Right hindlimb (tissue), 1 donor: Measurements from ENCODE around the gene EVI5L.
"Not testable (repeated sequence)": the region's sequence is repeated elsewhere in the genome, so short reads cannot be mapped to it uniquely, and the experiment has no call there.

ENCODE experiments used
- DNase-seq: peaks from one replicate; pipeline ENCODE4 v3.0.0-alpha.2; 2018

The EVI5L gene

DNA sequence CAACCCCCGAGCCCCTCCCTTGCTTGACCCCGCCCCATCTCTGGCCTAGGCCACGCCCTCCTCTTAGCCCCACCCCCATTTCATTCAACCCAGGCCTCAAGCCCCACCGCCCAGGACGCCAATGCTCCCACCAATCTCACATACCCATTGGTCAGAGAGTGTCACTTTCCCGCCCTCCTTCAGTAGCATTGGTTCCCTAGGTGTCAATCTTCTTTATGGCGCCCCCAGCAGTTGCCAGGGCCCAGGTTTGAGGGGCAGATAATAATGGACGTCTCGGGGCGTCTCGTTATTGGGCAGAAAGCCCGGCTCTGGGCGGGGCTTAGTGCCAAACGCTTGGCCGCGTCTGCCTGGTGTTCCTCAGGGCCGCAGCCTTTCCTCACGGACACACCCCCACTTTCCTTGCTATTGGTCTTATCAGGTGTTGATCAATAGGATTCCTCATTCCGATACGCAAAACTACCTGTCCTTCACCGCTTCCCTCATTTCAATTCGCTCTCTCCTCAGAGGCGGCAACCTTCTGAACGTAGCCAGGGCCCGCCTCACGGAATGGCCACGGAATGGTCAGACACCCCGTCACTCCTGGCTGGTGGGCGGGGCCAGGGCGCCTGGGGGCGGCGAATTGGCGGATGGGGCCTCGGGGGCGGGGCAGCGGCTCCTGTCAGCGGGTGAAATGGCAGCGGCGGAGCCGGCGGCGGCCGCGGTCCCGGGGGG is at the start of gene EVI5L:
EVI5L (plus strand) TSS at position 658 of the 711 bp plus-strand sequence. CDS start 16,325 bp downstream, outside the sequence.
- DNase-seq: peak; percentile 99

DNA sequence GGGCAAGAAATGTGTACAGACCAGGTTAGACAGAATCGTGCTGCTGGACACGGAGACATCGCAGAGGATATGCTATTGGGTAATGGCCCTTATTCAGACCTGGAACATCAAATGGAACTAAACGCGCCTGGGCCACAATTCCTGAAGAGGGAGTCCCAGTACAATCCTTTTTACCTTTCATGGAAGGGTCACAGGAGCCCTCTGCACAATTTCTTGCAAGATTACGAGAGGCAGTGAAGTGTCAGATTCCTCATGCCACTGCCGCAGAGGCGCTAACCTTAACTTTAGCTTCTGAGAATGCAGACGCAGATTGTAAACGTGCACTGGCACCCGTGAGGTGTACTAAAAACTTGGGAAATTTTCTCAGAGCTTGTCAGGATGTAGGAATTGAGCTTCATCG is 48.9 kb upstream of the EVI5L start:
- no peak for DNase-seq

DNA sequence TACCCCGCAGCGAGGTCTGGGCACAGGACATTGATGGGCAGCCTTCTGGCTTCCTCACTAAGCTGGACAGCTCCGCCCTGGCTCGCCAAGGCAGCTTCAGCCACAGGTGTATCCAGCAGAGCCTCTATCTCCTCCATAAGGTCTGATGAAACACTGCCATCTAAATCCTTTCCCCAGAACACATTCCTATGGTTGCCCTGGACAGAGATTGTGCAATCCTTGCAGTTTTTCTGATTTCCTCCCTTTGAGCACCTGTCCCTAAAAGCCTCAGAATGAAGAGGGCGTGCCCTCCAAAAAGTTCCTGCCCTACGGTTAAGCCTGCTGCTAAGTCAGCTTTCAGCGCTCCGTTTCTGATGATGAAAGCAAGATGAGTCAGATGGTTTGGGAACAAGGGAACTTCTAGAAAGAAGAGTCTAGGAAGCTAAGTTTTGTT is 46.0 kb upstream of the EVI5L start:
- no peak for DNase-seq

DNA sequence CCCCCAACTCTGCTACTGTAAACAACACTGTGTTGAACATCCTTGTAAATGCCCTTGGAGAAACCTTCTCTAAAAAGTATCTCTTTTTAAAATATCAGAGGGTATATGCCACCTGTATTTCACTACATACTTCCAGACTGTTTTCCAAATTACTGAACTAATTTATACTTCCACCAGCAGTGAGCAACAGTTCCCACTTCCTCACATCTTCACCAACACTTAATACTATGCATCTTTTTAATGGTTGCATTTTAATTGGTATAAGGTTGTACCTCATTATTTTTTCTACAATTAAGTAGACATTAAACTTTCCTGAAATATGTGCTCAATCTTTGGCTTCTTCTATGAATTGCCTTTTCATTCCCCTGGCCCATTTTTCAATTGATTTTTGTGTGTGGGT is 45.2 kb upstream of the EVI5L start:
- no peak for DNase-seq

DNA sequence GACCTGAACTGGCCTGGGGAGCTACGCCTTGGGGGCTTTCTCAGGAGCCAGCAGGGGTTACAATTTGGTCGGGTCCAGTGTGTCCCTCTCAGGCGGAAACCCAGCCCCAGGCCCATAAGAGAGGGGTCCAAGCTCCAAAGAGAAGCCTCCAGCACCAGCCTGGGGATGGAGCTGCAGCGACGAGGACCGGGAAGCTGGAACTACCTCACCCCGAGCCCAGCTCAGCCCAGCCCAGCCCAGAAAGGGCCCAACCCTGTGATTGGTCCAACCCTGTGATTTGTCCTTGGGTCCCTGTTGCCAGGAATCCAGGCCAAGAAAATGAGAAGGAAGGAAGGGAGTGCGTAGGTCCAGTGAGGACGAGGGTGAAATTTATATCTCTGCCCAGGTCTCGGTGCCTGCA is 42.9 kb upstream of the EVI5L start:
- no peak for DNase-seq

DNA sequence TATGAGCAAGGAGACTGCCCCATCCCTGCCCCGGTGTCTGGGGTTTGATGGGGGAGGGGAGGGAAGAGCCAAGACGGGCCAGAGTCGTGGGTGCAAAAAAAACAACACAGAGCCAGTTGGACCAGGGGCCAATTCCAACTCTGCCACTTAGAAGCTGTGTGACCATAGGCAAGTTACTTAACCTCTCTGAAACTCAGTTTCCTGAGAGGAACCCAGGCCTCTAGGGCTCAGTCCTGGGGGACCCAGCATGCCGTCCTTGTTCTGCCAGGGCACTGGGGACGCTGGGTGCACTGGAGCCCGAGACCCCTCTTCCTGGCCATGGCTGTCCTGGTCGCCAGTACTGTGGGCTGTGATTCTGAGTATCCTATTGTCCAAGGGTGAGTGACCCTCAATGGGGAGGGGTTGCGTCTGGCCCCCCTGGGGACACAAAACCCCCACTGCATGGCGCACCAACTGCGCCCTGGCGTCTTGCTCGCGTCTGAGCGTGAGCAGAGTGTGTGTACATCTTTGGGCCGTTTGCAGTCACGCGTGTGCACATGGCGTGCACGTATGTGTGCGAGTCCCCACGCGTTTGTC is 42.3 kb upstream of the EVI5L start:
- no peak for DNase-seq

DNA sequence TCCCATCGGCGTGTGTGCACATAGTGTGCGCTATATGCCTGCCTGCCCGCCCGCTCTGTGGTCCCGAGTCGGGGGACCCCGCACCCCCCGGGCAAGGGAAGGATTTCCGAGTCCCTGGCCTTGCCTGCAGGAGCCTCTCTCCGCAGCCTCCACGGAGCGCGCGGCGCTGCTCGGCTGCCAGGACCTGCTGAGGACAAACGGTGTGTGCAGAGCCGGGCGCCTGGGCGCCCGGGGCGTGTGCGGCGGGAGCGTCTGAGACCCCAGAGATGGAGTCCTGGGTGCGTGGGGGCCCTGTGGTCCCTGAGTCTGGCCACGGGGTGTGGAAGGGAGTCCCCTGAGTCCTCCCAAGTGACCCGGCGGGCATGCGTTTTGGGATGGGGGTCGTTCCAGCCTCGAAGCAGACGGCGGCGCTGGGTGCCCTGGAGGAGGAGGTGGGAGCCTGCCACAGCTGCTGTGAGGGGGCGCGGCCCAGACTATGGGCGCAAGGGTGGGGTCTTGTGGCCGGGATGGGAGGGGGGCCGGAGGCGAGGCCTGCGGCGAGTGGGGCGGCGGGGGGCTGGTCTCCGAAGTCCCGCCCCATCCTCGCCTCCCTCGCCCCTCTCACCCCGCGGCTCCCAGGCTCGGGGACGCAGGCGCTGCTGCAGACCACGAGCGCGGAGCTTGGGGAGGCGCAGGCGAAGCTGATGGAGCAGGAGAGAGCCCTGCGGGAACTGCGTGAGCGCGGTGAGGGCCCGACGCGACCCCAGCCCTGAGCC is 41.7 kb upstream of the EVI5L start:
- DNase-seq: no peak

DNA sequence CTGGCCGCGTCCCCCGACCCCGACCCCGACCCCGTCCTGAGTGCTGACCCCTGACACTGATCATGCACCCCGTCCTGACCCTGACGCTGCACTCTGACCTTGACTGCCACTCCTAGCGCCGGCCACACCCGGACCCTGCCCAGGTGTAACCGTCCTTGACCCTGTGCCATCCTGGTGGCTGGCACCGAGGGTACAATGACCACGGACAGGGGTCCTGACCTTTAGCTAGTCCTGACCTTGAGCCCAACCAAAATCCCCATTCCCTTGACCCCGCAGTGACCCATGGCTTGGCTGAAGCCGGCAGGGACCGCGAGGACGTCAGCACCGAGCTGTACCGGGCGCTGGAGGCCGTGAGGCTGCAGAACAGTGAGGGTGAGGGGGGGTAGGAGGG is 41.1 kb upstream of the EVI5L start:
- no peak for DNase-seq

DNA sequence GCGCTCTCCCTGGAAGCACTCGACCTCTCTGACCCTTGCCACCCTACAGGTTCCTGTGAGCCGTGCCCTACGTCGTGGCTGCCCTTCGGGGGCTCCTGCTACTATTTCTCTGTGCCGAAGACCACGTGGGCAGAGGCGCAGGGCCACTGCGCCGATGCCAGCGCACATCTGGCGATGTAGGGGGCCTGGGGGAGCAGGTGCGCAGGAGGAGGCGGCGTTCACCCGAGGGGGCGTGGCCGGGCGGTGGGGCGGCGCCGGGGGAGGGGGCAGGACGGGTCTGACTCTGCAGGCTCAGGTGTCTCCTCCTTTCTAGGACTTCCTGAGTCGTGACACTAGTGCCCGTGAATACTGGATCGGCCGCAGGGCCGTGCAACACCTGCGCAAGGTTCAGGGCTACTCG is 40.6 kb upstream of the EVI5L start:
- no peak for DNase-seq

DNA sequence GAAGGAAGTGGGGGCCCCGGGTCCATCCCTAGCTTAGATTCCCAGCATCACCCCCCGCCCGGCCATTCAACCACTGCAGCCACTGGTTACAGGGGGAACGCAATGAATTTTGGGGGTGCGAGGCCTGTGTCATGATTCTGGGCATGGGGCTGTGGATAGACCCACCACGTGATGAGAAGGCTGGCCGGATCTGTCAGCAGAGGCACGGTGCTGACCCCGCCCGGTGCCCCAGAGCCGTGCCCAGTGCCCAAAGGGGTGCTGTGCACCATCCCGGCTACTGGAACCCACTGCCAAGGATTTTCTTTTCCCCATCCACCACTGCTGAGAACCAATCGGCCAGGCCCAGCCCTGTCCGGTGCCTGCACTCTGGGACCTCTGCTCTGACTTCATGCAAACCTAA is 39.6 kb upstream of the EVI5L start:
- DNase-seq: no peak

DNA sequence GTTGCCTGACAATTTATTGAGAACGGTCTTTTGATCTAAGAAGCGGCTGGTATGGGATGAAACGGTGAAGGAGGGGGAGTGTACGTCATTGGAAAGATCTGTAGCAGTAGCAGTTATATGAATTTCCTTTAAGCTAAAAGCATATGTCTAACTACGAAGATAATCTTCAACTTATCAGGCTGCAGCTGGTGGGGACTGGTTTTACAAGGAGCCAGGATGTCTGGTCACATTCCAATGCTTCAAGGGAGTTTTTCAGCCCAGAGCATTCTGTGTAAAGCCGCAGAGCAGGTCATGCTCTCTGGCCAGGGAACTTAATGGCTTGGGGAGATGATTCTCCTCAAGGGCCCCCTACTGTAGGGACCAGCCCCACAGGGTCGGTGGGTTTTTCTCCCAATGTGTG is 37.7 kb upstream of the EVI5L start:
- no peak for DNase-seq

DNA sequence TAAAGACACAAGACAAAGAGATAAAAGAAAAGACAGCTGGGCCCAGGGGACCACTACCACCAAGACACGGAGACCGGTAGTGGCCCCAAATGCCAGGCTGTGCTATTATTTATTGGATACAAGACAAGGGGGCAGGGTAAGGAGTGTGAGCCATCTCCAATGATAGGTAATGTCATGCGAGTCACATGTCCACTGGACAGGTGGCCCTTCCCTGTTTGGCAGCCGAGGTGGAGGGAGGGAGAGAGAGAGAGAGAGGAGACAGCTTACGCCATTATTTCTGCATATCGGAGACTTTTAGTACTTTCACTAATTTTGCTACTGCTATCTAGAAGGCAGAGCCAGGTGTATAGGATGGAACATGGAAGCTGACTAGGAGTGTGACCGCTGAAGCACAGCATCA is 37.3 kb upstream of the EVI5L start:
- DNase-seq: not testable (repeated sequence)

DNA sequence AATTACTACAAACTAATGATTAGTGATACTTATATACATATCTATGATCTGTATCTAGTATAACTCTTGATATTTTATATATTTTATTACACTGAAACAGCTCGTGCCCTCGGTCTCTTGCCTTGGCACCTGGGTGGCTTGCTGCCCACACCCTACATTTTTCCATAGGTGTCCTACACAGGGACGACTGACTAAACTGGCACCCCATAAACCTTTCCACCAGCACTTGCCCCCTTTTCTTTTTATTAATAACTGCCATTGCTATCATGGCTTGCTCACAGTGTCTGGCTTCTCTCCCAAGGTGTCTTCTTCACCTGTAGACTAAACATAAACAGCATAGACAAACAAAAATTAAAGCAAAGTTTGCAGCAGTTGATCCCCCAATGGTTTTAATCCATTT is 36.5 kb upstream of the EVI5L start:
- DNase-seq: no peak

DNA sequence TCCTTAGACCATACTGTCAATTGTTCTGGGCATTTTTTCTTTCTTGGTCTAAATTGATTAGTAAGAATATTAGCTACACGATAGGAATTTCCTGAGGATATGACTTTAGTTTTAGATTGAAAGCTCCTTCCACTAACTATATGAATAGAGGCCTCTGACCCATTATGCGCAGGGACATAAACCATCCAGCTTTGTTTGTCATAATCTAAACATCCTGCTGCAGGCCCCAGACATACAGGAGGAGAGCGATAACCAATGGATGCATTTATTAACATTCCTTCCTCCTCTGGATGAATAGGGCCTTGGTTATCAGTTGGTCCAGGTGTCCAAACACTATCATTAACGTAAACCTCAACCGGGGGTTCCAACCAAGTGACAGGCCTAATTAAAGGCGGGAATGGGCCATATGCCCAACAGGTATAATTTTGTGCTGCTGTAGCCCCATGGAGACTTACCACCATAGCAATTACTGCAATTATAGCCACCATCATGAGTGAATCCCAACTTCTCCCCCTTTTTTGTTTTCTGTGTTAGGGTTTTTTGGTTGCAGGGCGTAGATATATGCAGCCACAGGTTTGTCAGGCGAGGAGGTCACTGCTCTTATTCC is 34.4 kb upstream of the EVI5L start:
- DNase-seq: no peak

DNA sequence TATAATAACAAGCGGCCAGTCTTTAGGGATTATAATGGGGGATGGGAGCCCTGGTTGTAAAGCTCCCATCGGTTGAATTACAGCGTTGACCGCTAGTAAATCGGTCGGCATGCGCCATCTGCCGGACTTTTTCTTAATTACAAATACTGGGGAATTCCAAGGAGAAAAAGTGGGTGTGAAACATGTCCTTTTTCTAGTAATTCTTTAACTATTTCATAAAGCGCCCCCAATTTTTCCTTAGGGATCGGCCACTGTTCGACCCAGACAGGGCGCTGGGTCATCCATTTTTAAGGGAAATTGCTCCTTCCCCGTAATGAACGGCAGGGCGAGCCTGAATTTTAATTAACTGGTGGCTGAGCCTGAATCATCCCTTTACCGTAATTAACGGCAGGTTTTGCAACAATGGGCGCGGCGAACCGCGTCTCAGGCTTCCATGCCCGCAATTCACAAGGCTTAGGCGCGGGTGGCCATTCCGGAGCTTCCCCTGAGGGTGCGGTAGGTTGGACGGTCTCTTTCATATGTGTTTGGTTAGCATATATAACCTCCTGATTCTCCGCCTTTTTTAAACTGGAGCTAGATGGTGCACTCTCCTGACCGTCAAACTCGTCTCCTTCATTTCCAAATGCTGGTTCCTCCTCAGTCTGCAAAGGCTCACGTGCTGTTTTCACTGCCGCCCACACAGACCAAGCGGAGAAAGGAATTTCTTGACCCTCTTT is 30.2 kb upstream of the EVI5L start:
- DNase-seq: peak; percentile 72

DNA sequence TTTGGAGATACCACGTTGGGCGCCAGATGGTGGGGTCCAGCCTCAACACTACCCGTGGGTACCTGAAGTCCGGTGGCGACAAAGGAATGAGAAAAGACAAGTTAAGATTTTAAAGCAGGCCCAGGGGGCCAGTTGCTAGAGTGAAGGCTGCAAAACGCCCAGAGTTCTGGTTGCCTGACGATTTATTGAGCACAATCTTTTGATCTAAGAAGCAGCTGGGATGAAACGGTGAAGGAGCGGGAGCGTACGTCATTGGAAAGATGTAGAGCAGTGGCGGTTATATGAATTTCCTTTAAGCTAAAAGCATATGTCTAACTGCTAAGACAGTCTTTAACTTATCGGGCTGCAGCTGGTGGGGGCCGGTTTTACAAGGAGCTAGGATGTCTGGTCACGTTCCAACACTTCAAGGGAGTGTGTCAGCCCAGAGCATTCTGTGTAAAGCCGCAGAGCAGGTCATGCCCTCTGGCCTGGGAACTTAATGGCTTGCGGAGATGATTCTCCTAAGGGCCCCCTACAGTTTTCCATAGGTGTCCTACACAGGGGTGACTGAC is 28.9 kb upstream of the EVI5L start:
- no peak for DNase-seq

DNA sequence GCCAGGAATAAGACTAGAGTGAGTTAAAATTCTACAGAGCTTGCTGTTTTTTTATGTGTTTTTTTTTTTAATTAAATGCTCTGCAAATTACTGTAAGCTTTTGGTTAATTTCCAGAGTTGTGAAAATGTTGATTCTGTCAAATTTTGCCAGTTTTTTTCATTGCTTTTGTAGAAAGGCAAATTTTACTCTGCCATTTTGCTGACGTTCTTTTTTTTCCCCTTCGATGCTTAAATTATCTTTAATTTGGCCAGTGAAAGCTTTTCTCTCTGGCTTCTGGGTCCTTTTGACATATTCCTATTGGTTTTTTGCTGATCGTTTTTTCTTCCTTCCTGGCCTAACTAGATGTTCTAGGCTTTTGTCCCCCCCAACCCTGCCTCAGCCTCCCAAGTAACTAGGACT is 23.8 kb upstream of the EVI5L start:
- no peak for DNase-seq

DNA sequence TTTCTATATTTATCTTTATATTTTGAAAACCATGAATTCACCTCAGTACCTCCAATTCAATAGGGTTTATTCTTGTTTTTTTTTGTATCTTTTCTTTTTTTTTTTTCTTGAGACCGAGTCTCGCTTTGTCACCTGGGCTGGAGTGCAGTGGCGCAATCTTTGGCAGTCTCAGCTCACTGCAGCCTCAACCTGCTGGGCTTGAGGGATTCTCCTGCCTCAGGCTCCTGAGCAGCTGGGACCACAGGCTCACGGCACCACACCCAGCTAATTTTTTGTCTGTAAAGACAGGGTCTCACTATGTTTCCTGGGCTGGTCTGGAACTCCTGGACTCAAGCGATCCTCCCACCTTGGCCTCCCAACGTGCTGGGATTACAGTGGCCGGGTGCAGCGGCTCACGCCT is 23.1 kb upstream of the EVI5L start:
- no peak for DNase-seq

DNA sequence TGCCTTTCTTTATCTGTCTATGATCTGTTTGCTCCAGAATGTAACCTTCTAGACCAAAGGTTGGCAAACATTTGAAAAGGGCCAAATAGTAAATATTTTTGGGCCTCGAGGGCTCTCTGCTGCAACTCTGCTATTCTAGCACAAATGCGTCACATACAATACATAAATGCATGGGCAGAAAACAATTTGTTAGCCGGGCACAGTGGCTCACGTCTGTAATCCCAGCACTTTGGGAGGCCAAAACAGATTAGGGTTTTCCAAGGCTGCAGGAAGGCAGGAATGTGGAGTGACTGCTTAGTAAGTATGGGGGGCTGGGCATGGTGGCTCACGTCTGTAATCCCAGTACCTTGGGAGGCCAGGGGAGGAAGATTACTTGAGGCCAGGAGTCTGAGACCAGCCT is 21.9 kb upstream of the EVI5L start:
- DNase-seq: no peak

DNA sequence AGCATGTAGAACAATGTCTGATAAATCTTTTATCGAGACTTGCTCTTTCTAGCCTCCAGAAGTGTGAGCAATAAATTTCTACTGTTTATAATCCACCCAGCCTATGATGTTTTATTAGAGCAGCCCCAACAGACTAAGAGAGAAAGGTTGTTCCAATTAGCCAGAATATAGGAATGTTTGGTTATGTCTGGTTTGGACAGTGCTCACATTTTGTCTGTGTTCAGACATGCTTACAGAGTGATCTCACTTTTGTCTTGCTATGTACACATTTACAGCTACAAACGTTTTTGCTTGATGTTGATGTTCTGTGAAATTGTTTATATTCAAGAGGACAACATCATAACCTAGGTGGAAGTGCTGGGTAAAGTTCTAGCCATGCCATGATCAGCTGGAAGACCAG is 18.0 kb upstream of the EVI5L start:
- DNase-seq: no peak

DNA sequence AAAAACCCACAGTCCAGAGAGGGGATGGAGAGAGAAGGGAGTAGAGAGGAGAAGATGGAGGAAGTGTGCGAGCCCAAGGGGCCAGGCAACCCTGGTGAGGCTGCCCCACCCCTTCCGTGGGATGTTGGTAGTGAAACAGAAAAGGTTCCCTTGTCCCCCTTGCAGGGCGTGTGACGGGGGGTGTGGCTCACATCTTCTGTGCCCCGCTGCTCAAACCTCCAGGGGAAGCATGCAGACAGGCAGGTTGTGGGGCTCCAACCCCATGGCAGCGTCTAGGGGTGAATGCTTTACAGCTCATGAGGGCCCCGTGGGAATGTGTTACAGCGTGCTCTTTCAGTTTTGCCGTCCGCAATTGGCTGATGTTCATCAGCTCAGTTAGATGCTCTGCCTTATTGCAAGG is 14.7 kb upstream of the EVI5L start:
- no peak for DNase-seq

DNA sequence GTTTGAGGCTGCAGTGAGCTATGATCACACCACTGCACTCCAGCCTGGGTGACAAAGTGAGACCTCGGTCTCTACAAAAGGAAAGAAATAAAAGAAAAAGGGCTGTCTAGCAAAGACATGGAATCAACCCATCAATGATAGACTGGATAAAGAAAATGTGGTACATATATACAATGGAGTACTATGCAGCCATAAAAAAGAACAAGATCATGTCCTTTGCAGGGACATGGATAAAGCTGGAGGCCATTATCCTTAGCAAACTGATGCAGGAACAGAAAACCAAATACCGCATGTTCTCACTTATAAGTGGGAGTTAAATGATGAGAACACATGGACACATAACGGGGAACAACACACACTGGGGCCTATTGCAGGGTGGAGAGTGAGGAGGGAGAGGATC is 14.0 kb upstream of the EVI5L start:
- DNase-seq: not testable (repeated sequence)

DNA sequence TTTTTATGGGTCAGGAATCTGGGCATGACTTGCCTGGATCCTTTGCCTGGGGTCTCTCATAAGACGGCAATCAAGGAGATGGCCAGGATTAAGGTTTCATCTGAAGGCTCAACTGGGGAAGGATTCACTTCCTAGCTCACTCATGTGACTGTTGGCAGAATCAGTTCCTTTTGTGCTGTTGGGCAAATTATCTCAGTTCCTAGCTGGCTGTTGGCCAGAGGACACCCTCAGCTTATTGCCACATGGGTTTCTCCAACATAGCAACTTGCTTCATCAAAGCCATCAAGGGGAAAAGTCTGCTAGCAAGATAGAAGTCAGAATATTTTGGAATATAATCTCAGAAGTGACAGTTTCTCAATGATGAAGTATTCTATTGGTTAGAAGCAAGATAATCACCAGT is 12.2 kb upstream of the EVI5L start:
- no peak for DNase-seq
